COLO668 (cell line): ENCODE measurements around the gene RNF213.

Experiments used
- DNase-seq: peaks from one replicate; lab custom pipeline; 2025; ENCODE audit not compliant: unreplicated experiment; lab: John Stamatoyannopoulos, UW

The RNF213 gene

GRCh38 chr17:80347536-80347935 is 86.9 kb downstream of the RNF213 start:
- DNase-seq: no peak

GRCh38 chr17:80347948-80348351 is 87.3 kb downstream of the RNF213 start:
- DNase-seq: no peak

DNA sequence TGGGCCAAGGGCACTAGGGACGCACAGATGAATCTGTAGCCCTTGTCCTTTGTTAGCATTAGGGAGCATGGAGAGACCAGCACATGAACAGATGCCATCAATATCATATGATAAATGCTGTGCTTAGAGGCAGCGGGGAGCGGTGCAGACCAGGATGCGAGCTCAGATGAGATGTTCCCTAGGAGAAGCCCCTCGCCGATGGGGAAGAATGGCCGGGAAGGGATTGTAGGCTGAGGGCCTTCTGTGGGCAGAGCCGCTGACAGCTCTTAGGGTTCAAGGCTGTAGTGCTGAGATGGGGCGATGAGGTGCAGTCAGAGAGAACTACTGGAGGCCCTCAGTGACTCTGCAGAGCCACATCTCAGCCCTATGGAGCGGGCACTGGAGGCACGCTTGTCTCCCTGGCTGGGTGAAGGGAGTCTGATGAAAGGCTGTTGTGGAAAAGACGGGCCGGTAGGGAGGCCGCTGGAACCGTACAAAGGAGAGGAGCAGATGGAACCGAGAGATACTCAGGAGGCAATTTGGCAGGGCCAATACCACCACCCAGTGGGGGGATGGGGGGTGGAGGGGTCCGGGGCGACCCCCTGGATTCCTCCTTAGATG is 88.0 kb downstream of the RNF213 start:
- no peak for DNase-seq

DNA sequence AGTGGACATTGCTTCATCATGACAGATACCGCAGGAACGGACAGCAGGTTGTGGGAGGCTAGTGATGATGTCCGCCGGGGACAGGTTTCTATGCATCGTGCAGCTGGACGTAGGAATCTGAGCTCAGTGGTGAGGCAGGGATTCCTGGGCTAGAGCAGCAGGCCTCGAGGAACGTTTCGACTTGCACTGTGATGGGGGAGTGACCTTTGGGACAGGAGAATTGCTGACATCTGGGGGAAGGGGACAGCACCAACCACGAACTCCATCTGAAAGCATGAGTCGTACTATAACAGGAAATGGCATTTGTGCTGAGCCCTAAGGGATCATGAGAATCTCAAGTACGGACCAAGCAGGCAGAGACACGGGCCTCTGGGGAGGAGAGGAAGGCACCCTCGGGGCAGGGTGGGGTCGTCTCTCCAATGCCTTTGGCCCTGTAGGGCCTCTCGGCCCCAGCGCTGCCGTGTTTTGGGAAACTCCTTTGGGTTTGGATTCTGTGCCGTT is 88.5 kb downstream of the RNF213 start:
- DNase-seq: no peak

- no peak for DNase-seq
Observed at GRCh38 chr17:80349751-80350150, 89.1 kb downstream of the RNF213 start.

- no peak for DNase-seq
Observed at GRCh38 chr17:80352216-80352895, 91.7 kb downstream of the RNF213 start.

DNA sequence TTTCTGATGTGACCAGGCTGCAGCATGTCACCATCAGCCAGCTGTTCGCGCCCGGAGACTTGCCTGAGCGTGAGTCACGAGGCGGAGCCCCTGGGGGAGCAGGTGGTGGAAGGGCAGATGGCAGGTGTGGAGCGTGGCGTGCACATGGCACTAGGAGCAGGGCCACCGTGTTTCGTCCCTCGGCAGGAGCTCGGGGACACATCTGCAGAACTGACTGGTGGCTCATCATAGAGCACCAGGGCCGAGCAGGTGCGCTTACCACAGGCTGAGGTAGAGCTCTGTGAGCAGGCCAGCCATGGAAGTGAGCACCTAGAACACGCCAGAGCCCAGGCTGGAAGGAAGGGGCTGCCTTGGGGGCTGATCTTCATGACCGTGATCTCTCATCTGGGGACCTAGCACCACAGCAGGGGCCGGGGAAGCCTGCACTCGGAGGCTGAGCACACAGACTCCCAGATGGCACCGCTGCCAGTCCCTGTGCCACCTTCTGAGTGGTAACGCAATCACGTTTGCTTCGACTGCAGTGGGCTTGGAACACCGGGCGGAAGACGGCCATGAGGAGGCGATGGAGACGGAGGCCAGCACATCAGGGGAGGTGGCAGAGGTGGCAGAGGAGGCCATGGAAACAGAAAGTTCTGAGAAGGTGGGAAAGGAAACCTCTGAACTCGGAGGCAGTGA is 92.5 kb downstream of the RNF213 start:
- peak; percentile 71 for DNase-seq

GRCh38 chr17:80353718-80354275 is 93.1 kb downstream of the RNF213 start:
- DNase-seq: no peak

GRCh38 chr17:80354336-80354735 is 93.7 kb downstream of the RNF213 start:
- no peak for DNase-seq

- no peak for DNase-seq
Observed at GRCh38 chr17:80356231-80356856, 95.7 kb downstream of the RNF213 start.

GRCh38 chr17:80358131-80358530 is 97.5 kb downstream of the RNF213 start:
- no peak for DNase-seq

- no peak for DNase-seq
Observed at GRCh38 chr17:80358861-80359260, 98.2 kb downstream of the RNF213 start.

- DNase-seq: no peak
Observed at GRCh38 chr17:80359422-80360110, 98.9 kb downstream of the RNF213 start.

DNA sequence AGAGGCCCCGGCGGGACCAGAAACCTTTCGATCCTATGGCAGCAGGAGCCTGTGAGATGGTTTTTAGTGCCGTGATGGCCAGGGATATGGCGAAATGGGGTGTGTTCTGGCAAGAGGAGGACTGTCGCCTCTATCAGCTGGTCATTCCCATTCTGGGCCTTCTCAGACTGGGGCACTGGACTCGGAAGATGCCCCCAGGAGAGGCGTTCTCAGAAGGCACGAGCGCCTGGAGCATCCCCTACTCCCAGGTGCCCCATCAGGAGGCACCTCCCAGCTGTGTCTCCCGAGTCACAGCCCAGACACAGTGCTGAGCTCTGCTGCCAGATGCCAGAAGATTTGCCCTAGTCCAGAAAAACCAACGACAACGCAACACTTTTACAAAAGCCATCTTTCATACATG is 99.7 kb downstream of the RNF213 start:
- DNase-seq: no peak

GRCh38 chr17:80361495-80362220 is 101.0 kb downstream of the RNF213 start:
- DNase-seq: peak; percentile 3

DNA sequence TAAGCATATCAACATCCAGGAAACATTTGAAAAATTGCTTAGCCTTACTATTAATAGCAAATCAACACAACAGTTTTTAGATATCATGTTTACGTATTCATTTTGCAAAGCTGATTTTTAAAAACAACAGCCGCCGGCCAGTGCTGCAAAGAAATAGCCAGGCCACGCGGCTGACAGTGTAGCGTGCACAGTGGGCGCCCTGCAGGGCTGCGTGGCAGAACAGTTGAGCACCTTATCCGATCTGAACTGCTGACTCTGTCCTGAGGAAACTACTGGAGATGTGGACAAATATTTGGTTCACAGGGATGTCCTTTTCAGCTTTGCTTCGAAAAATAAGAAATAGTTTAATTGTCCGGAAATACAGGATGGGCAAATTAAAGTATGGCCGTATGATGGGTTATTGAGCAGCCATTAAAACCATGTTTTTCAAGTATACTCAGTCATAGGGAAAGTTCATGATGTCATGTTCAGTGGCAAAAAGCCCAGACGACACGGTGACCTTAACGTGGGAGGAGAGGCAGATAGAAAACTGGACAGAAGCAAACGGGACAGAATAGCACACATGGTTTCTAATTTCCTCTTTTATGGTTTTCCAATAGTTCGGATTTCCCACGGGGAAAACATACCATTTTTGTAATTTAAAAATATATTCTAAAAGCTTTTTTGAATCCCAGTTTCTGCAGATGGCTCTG is 101.9 kb downstream of the RNF213 start:
- DNase-seq: no peak

GRCh38 chr17:80363120-80363515 is 102.5 kb downstream of the RNF213 start:
- no peak for DNase-seq

- no peak for DNase-seq
Observed at GRCh38 chr17:80363518-80364090, 103.0 kb downstream of the RNF213 start.

DNA sequence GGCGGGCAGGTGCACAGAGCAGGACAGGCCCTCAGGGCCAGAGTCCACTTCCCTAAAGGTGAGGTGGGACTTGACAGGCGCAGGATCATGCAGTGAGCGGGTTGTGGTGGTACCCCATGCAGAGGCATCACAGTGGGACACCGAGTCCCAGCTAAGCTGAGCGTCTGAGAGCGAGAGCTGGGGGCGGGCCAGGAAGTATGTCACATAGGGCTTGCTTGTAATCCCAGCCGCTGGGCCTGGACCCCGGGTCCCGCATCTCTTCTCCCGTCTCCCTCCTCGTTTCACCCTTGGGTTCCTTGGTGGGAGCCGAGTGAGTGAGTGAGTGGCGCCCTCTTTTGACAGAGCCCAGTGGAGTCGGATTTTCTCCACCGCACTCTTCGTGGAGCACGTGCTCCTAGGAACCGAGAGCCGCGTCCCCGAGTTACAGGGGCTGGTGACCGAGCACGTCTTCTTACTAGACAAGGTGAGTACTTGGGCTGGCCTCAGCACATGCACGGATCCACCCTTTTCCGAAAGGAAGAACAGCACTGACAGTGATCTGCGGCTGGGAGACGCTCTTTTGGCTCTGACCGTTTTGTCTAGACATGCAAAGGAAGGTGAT is 103.5 kb downstream of the RNF213 start:
- peak; percentile 6 for DNase-seq
